ENCODE measurements around the gene TMEM168.

The TMEM168 gene

GRCh38 chr7:112714917-112715316 lies 75.3 kb downstream of the TMEM168 start:
- no peak for DNase-seq (ENCODE audit: low spot score)
- TF ChIP-seq, protein P1, sequence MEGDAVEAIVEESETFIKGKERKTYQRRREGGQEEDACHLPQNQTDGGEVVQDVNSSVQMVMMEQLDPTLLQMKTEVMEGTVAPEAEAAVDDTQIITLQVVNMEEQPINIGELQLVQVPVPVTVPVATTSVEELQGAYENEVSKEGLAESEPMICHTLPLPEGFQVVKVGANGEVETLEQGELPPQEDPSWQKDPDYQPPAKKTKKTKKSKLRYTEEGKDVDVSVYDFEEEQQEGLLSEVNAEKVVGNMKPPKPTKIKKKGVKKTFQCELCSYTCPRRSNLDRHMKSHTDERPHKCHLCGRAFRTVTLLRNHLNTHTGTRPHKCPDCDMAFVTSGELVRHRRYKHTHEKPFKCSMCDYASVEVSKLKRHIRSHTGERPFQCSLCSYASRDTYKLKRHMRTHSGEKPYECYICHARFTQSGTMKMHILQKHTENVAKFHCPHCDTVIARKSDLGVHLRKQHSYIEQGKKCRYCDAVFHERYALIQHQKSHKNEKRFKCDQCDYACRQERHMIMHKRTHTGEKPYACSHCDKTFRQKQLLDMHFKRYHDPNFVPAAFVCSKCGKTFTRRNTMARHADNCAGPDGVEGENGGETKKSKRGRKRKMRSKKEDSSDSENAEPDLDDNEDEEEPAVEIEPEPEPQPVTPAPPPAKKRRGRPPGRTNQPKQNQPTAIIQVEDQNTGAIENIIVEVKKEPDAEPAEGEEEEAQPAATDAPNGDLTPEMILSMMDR (IDR thresholded peaks at IDR 0.05; ENCODE audit: extremely low read depth, insufficient read depth, missing control alignments) = no peak
- in situ Hi-C loops (cut with MboI; ENCODE audit: low pct_unique_long_range_greater_than_20kb, low sequenced_read_pairs, unreplicated experiment) = no loop called here
